Body of pancreas (tissue), 4 donors: ENCODE results near the gene AGAP1.

Source experiments
- CTCF ChIP-seq, 7 experiments: fragments of 450-650 bp in 4 of 7; fragments of 200-600 bp in 3 of 7; sonication (generic) in 3 of 7; IDR thresholded peaks; one replicate each; pipeline ENCODE4 v1.5.1; 2016 to 2019; ENCODE audit warnings: antibody characterized with exemption in 7 of 7
- POLR2A ChIP-seq, 3 donors: fragments of 450-650 bp; IDR thresholded peaks; one replicate each; pipeline ENCODE4 v1.6.1; 2016; ENCODE audit warnings: antibody characterized with exemption in 3 of 3, mild to moderate bottlenecking in 2 of 3

GRCh38 chr2:235679471-235679870 lies 185.6 kb downstream of the AGAP1 start:
- TF ChIP-seq POLR2A (IDR thresholded peaks at IDR 0.05) (no peak), CTCF (IDR thresholded peaks at IDR 0.05) (no peak)
